ENCODE data around the gene NSUN4. TPM values are rescaled to one million over a fixed set of nuclear protein-coding genes. Genes with fewer than 3 reads are reported as not detected.
"Not testable (repeated sequence)": the region's sequence is repeated elsewhere in the genome, so short reads cannot be mapped to it uniquely, and the experiment has no call there.

The NSUN4 gene
- total RNA-seq, 1 donor from 2014 or later, result 27.7 TPM

- intact Hi-C loops (cut with DNase I), result no loop called here
- DNase-seq, result no peak
- Histone ChIP-seq H3K36me3 (peaks cover 55% of the 10 kb centered on the region), H3K27me3 (no peaks in the 10 kb centered on the region), H3K4me3 (no peak overlapping the region), H3K9me3 (no peaks in the 10 kb centered on the region), H3K4me1 (peaks cover 14% of the 10 kb centered on the region), H3K27ac (no peak overlapping the region)
- no peak for TF ChIP-seq CTCF (IDR thresholded peaks at IDR 0.05)
- no peak for ATAC-seq
Observed at GRCh38 chr1:46344481-46344880, 3.9 kb downstream of the NSUN4 start.

GRCh38 chr1:46345281-46345680, 4.7 kb downstream of the NSUN4 start:
- no peaks in the 10 kb centered on the region for H3K9me3 ChIP-seq
- no peak overlapping the region for H3K4me3 ChIP-seq
- intact Hi-C loops (cut with DNase I), result no loop called here
- peaks cover 63% of the 10 kb centered on the region for H3K36me3 ChIP-seq
- no peak overlapping the region for H3K27ac ChIP-seq
- peaks cover 11% of the 10 kb centered on the region for H3K4me1 ChIP-seq
- TF ChIP-seq CTCF (IDR thresholded peaks at IDR 0.05), result no peak
- ATAC-seq (no peak), DNase-seq (no peak)
- H3K27me3 ChIP-seq, result no peaks in the 10 kb centered on the region

GRCh38 chr1:46352363-46352762, 11.8 kb downstream of the NSUN4 start:
- Histone ChIP-seq H3K9me3 (no peaks in the 10 kb centered on the region), H3K36me3 (peaks cover 97% of the 10 kb centered on the region), H3K4me3 (no peak overlapping the region), H3K27me3 (no peaks in the 10 kb centered on the region), H3K27ac (no peak overlapping the region), H3K4me1 (peaks cover 3% of the 10 kb centered on the region)
- intact Hi-C loops (cut with DNase I), result no loop called here
- no peak for TF ChIP-seq CTCF (IDR thresholded peaks at IDR 0.05)
- ATAC-seq, result no peak
- DNase-seq, result no peak

GRCh38 chr1:46355920-46356319, 15.3 kb downstream of the NSUN4 start:
- peaks cover 96% of the 10 kb centered on the region for H3K36me3 ChIP-seq
- H3K4me3 ChIP-seq; DNase-seq; ATAC-seq; H3K27me3 ChIP-seq; intact Hi-C loops (cut with DNase I); H3K9me3 ChIP-seq; H3K27ac ChIP-seq; H3K4me1 ChIP-seq: not testable (repeated sequence)

GRCh38 chr1:46362158-46362557, 21.6 kb downstream of the NSUN4 start:
- no peak for TF ChIP-seq CTCF (IDR thresholded peaks at IDR 0.05)
- Histone ChIP-seq H3K27ac (no peak overlapping the region), H3K4me1 (no peaks in the 10 kb centered on the region), H3K9me3 (no peaks in the 10 kb centered on the region), H3K36me3 (peaks cover 97% of the 10 kb centered on the region), H3K27me3 (no peaks in the 10 kb centered on the region), H3K4me3 (no peak overlapping the region)
- no peak for DNase-seq
- intact Hi-C loops (cut with DNase I), result no loop called here
- ATAC-seq, result no peak

- DNase-seq (no peak), ATAC-seq (no peak)
- peaks cover 95% of the 10 kb centered on the region for H3K36me3 ChIP-seq
- H3K27ac ChIP-seq, result no peak overlapping the region
- H3K9me3 ChIP-seq, result no peaks in the 10 kb centered on the region
- no peaks in the 10 kb centered on the region for H3K4me1 ChIP-seq
- intact Hi-C loops (cut with DNase I), result no loop called here
- no peak overlapping the region for H3K4me3 ChIP-seq
- TF ChIP-seq CTCF (IDR thresholded peaks at IDR 0.05), result no peak
- no peaks in the 10 kb centered on the region for H3K27me3 ChIP-seq
Observed at GRCh38 chr1:46363121-46363520, 22.5 kb downstream of the NSUN4 start.
